Measurements from ENCODE around the gene SLC25A42.

- TF ChIP-seq SMC3 (IDR thresholded peaks at IDR 0.05) (no peak), REST (IDR thresholded peaks at IDR 0.05) (no peak), CHD2 (IDR thresholded peaks at IDR 0.05; ENCODE audit: low read length, partially characterized antibody) (no peak), EP300 (IDR thresholded peaks at IDR 0.05) (no peak), POLR2A (IDR thresholded peaks at IDR 0.05; ENCODE audit: low read length) (no peak), NR3C1 (IDR thresholded peaks at IDR 0.05) (no peak), RFX5 (IDR thresholded peaks at IDR 0.05) (no peak)
- TF ChIP-seq, protein P1, sequence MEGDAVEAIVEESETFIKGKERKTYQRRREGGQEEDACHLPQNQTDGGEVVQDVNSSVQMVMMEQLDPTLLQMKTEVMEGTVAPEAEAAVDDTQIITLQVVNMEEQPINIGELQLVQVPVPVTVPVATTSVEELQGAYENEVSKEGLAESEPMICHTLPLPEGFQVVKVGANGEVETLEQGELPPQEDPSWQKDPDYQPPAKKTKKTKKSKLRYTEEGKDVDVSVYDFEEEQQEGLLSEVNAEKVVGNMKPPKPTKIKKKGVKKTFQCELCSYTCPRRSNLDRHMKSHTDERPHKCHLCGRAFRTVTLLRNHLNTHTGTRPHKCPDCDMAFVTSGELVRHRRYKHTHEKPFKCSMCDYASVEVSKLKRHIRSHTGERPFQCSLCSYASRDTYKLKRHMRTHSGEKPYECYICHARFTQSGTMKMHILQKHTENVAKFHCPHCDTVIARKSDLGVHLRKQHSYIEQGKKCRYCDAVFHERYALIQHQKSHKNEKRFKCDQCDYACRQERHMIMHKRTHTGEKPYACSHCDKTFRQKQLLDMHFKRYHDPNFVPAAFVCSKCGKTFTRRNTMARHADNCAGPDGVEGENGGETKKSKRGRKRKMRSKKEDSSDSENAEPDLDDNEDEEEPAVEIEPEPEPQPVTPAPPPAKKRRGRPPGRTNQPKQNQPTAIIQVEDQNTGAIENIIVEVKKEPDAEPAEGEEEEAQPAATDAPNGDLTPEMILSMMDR (IDR thresholded peaks at IDR 0.05), result no peak
- TF ChIP-seq, protein P2, sequence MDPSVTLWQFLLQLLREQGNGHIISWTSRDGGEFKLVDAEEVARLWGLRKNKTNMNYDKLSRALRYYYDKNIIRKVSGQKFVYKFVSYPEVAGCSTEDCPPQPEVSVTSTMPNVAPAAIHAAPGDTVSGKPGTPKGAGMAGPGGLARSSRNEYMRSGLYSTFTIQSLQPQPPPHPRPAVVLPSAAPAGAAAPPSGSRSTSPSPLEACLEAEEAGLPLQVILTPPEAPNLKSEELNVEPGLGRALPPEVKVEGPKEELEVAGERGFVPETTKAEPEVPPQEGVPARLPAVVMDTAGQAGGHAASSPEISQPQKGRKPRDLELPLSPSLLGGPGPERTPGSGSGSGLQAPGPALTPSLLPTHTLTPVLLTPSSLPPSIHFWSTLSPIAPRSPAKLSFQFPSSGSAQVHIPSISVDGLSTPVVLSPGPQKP (IDR thresholded peaks at IDR 0.05; ENCODE audit: low read depth, low read length), result no peak
- TF ChIP-seq, protein P3, sequence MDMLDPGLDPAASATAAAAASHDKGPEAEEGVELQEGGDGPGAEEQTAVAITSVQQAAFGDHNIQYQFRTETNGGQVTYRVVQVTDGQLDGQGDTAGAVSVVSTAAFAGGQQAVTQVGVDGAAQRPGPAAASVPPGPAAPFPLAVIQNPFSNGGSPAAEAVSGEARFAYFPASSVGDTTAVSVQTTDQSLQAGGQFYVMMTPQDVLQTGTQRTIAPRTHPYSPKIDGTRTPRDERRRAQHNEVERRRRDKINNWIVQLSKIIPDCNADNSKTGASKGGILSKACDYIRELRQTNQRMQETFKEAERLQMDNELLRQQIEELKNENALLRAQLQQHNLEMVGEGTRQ (IDR thresholded peaks at IDR 0.05), result no peak
These were observed 13.1 kb upstream of the SLC25A42 start for GRCh38 chr19:19050731-19051130.
